Heart right ventricle (tissue), 16 donors: ENCODE data around the gene ARHGDIG. TPM values are rescaled to one million over a fixed set of nuclear protein-coding genes. Genes with fewer than 3 reads are reported as not detected.

ENCODE experiments used
- ATAC-seq, 8 donors: fragments of 200-7000 bp; cut with Tn5 transposase; one replicate each; pipeline ENCODE4 v1.9.1; 2020; ENCODE audit warnings: mild to moderate bottlenecking in 8 of 8, moderate library complexity in 8 of 8, moderate number of reproducible peaks in 1 of 8
- DNase-seq, 2 donors: peaks; one replicate each; pipeline ENCODE4 v3.0.0-alpha.2; 2020
- H3K27ac ChIP-seq, 10 donors: fragments of 200-600 bp; sonication (generic) in 2 of 10; one replicate each; pipeline versions ENCODE4 v1.5.0 to v1.8.0; 2020 to 2022; ENCODE audit warnings: mild to moderate bottlenecking in 3 of 10
- H3K27me3 ChIP-seq, 7 donors: fragments of 200-600 bp; one replicate each; pipeline ENCODE4 v1.8.0; 2021 to 2022; ENCODE audit warnings: mild to moderate bottlenecking in 2 of 7
- H3K36me3 ChIP-seq, 9 donors: fragments of 200-600 bp; sonication (generic) in 1 of 9; one replicate each; pipeline versions ENCODE4 v1.5.0 to v1.8.0; 2020 to 2022; ENCODE audit warnings: mild to moderate bottlenecking in 2 of 9
- H3K4me1 ChIP-seq, 9 donors: fragments of 200-600 bp; sonication (generic) in 1 of 9; one replicate each; pipeline versions ENCODE4 v1.5.0 to v1.8.0; 2020 to 2022; ENCODE audit warnings: mild to moderate bottlenecking in 4 of 9
- H3K4me3 ChIP-seq, 10 donors: fragments of 200-600 bp; sonication (generic) in 2 of 10; one replicate each; pipeline versions ENCODE4 v1.5.0 to v1.8.0; 2020 to 2022; ENCODE audit warnings: mild to moderate bottlenecking in 7 of 10, moderate library complexity in 2 of 10
- H3K9me3 ChIP-seq, 11 donors: fragments of 200-600 bp in 10 of 11; sonication (generic) in 2 of 11; one replicate each; pipeline versions ENCODE4 v1.5.0 to v1.8.0; 2013 to 2022; ENCODE audit warnings: mild to moderate bottlenecking in 2 of 11, control low read depth in 1 of 11, moderate library complexity in 1 of 11
- WGBS, 2 donors: extraction: QIAGEN DNeasy Blood & Tissue Kit; methylation state at CpG; one replicate each; pipeline ENCODE4 v1.1.7; 2013; ENCODE audit warnings: inconsistent platforms in 1 of 2; 5-methylcytosine and 5-hydroxymethylcytosine counted together
- intact Hi-C, 10 donors: fragments of 100-400 bp; cut with DNase I; formaldehyde crosslinking; loops; one replicate each; pipeline versions ENCODE4 v1.11.1 to v1.14.2; 2022
- polyA plus RNA-seq, 2 donors: library from polyadenylated mRNA; stranded (reverse); fragments of 200-250 nt; gene quantifications; one replicate each; pipeline ENCODE4 v1.2.3, GENCODE V29; 2013
- total RNA-seq, 10 donors: library from RNA; stranded (reverse); fragmentation: NEBNext Ultra II Directional in 3 of 10; extraction: Animal tissue kit (Norgen Biotek cat#: 25700) in 3 of 10; gene quantifications; one replicate each; pipeline versions ENCODE4 v1.2.1 to v1.2.4, GENCODE V29; 2021 to 2023
- TF ChIP-seq, protein P1 (sequence below), 9 donors: fragments of 200-600 bp; sonication (generic) in 2 of 9; IDR thresholded peaks; one replicate each; pipeline versions ENCODE4 v1.5.0 to v1.8.0; 2021 to 2022; ENCODE audit warnings: antibody characterized with exemption in 9 of 9, mild to moderate bottlenecking in 5 of 9, moderate library complexity in 1 of 9
- donor health status: Arrhythmogenic right ventricular cardiomyopathy.
- donor health status: ischemic (EF 13 %, LVEDD 7.1; RV severe dilation, severe dysfunction).
- donor health status: healthy with polysubstance abuse.
- donor health status: DM: no; HTN: yes; CAD: no.
- donor health status: DM: no; HTN: no; CAD: no.
- donor health status: ischemic (EF 25% LVEDD 6.9; RV normal size, moderate dysfunction).
- donor health status: ischemic (EF 25% LVEDD 5.7; RV mildly dilated, moderate dysfunction).
- donor health status: healthy.
- donor health status: DM: yes; HTN: yes; CAD: no.
- donor health status: Ischemic cardiomyopathy.
- donor health status: ischemic (EF 35%, LVEDD 5.7; RV mildly dilated, moderate dysfunction).
- donor health status: nonischemic (EF 11% LVEDD 7.7; RV severe dilation, severe dysfunction).
- donor health status: DM: yes; HTN: yes; CAD: no.
- donor health status: PGD.
- donor health status: ischemic (EF 29% LVEDD 5.4; RV normal size, mild dysfunction).
- donor health status: nonischemic (EF 23%, LVEDD 6.1; RV moderate dilation, normal function).

Gene ARHGDIG
- total and polyA plus RNA-seq, 12 donors, result 0.17 to 16.9 (median 9.1) TPM

DNA sequence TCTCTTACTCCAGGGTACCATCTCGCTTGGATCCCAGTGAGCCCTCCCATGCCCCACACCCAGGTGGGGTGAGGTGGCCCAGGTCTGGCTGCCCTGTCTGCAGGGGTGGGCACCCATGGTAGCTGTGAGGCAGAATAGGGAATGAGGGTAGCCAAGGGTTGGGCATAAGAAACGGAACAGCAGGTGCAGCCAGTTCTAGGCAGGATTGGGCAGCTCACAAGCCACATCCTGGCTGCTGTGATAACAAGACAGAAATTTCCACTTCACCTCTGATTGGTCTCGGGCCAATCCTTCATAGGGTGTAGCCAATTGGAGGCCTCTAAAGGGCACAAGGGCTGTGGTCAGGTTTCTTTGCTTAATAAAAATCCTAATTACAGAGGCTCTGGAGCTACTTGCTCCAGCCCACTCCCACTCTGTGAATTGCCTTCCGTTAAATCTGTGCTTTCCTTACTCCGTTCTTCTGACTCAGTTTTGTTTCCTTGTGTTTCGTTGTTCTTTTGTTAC, 1.5 kb upstream of the ARHGDIG start:
- Histone ChIP-seq H3K4me1 (peaks cover 0 to 38% (median 22%) of the 10 kb centered on the region in 9 donors), H3K27me3 (peaks cover 0 to 66% (median 20%) of the 10 kb centered on the region in 7 donors), H3K27ac (no peak overlapping the region), H3K36me3 (no peaks in the 10 kb centered on the region), H3K4me3 (no peak overlapping the region), H3K9me3 (no peaks in the 10 kb centered on the region)
- peak in 1 of 2 donors; percentile 50 for DNase-seq
- peak; percentile 11 to 67 (median 54) for ATAC-seq
- 53 to 58% methylated on average over 6 of the region's 6 CpGs for WGBS, 2 donors
- TF ChIP-seq, protein P1, sequence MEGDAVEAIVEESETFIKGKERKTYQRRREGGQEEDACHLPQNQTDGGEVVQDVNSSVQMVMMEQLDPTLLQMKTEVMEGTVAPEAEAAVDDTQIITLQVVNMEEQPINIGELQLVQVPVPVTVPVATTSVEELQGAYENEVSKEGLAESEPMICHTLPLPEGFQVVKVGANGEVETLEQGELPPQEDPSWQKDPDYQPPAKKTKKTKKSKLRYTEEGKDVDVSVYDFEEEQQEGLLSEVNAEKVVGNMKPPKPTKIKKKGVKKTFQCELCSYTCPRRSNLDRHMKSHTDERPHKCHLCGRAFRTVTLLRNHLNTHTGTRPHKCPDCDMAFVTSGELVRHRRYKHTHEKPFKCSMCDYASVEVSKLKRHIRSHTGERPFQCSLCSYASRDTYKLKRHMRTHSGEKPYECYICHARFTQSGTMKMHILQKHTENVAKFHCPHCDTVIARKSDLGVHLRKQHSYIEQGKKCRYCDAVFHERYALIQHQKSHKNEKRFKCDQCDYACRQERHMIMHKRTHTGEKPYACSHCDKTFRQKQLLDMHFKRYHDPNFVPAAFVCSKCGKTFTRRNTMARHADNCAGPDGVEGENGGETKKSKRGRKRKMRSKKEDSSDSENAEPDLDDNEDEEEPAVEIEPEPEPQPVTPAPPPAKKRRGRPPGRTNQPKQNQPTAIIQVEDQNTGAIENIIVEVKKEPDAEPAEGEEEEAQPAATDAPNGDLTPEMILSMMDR (IDR thresholded peaks at IDR 0.05), result no peak
- intact Hi-C loops, result no loop called here

DNA sequence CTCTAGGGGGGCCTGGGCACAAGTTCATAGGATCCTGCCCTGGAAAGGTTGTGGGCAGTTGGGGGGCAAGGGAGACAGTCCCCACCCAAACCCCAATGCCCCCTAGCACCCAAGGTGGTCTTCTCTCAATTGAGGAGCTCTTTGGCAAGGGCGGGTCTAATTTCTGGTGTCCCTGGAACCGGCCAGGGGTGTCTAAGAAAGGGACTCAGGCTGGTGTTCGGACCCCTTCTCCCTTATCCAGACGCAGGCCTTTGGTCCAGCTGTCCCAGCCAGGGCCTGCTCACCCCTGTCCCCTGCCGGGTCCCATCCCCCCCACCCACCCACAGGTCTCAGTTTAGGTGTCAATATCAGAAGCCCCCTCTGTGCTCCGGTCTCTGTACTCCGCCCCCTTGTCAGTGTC, 860 bp upstream of the ARHGDIG start:
- Histone ChIP-seq H3K27me3 (peaks cover 0 to 60% (median 20%) of the 10 kb centered on the region in 7 donors), H3K9me3 (no peaks in the 10 kb centered on the region), H3K4me3 (no peak overlapping the region), H3K27ac (no peak overlapping the region), H3K36me3 (no peaks in the 10 kb centered on the region), H3K4me1 (peaks cover 0 to 35% (median 22%) of the 10 kb centered on the region in 9 donors)
- TF ChIP-seq, protein P1 (IDR thresholded peaks at IDR 0.05), result no peak
- 76 to 80% methylated on average over 7 of the region's 7 CpGs for WGBS, 2 donors
- ATAC-seq (no peak), DNase-seq (no peak)
- intact Hi-C loops, result no loop called here

DNA sequence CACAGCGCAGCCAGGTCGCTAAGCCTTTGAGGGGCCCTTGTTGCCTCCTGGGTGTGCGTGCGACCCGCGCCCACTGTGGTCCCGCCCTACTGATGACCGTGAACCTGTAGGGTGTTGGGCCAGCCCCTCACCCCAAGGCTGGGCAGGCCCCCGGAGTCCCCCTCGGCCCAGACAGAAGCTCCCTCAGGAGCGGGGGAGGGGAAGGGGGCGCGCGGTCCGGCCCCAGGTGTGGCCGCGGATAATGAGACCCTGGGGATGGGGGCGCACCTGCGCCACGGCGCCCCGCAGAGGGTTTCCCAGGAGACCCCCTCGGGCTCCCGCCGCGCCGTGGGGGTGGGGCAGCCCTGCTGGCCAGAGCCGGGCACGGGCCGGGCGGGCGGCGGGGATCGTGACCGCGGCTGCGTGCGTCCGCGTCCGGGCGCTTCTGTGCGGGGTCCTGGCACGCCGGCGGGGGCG, 358 bp upstream of the ARHGDIG start:
- ATAC-seq (no peak), DNase-seq (no peak)
- H3K4me3 ChIP-seq, result peak overlapping the region in 9 of 10 donors; percentile 16 to 43 (median 36)
- no peaks in the 10 kb centered on the region for H3K9me3 ChIP-seq
- 8 to 16% methylated on average over 15 to 47 of the region's 47 CpGs for whole genome bisulfite sequencing, 2 donors
- no peak overlapping the region for H3K27ac ChIP-seq
- no peaks in the 10 kb centered on the region for H3K36me3 ChIP-seq
- peaks cover 0 to 55% (median 19%) of the 10 kb centered on the region in 7 donors for H3K27me3 ChIP-seq
- TF ChIP-seq, protein P1 (IDR thresholded peaks at IDR 0.05), result no peak
- intact Hi-C loops, result no loop called here
- peaks cover 0 to 30% (median 19%) of the 10 kb centered on the region in 9 donors for H3K4me1 ChIP-seq

DNA sequence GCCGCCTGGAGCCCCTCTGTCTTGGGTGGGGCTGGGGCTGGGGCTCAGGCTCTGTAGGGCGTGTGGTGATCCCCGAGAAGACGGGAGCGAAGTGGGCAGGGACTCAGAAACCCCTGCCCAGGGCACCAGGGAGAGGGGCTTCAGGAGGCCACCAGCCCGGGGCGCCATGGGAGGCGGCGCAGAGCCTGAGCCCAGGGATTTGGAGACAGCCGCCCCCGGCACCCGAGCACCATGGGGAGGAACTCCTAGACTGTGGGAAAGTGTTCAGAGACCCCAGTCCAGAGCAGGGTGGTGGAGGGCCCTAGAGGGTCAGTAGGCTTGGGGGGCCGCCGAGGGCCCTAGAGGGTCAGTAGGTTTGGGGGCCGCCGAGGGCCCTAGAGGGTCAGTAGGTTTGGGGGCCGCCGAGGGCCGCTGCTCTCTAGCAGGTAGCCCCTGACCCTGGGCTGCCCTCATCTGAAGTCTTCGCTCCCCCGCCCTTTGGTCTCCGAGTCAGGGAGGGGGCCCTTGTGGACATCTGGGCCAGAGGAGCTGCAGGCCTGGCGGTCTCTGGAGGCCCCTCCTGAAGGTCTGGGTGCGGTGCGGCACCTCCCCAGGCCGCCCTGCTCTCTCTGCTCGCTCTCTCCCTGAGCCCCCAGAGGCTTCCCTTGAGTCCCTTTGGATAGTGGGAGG, 734 bp downstream of the ARHGDIG start:
- Histone ChIP-seq H3K36me3 (no peaks in the 10 kb centered on the region), H3K9me3 (no peaks in the 10 kb centered on the region), H3K4me1 (peaks cover 0 to 25% (median 16%) of the 10 kb centered on the region in 9 donors), H3K27me3 (peaks cover 0 to 47% (median 17%) of the 10 kb centered on the region in 7 donors), H3K4me3 (peak overlapping the region; percentile 10 to 53 (median 48)), H3K27ac (no peak overlapping the region)
- peak in 1 of 8 donors; percentile 2 for ATAC-seq
- TF ChIP-seq, protein P1 (IDR thresholded peaks at IDR 0.05), result no peak
- WGBS, 2 donors, result 43 to 44% methylated on average over 23 to 27 of the region's 27 CpGs
- DNase-seq, result no peak
- intact Hi-C loops, result no loop called here
